Activated naive CD4-positive, alpha-beta T cell treated with anti-CD3 and anti-CD28 coated beads, Interleukin-2, amount 10 ng/mL, durations not matched to agents 7 days and 5 days (primary cell): Measurements from ENCODE around the gene MMS19.

ENCODE experiments used
- CTCF ChIA-PET: fragments of 350-600 bp; sonication (Branson Sonifier 250); formaldehyde crosslinking; loops from one replicate; lab custom pipeline; 2021; ENCODE audit warnings: antibody characterized with exemption; lab: Charles Lee
- DNase-seq: peaks from one replicate; pipeline ENCODE4 v3.0.0-alpha.2; 2020
- H3K27ac Mint-ChIP-seq: one replicate; pipeline ENCODE4 v1.8.0; 2021; ENCODE audit warnings: mild to moderate bottlenecking, moderate library complexity, mixed read lengths
- H3K27me3 Mint-ChIP-seq: one replicate; pipeline ENCODE4 v1.8.0; 2021; ENCODE audit warnings: mild to moderate bottlenecking, mixed read lengths
- H3K36me3 Mint-ChIP-seq: one replicate; pipeline ENCODE4 v1.8.0; 2021; ENCODE audit warnings: mixed read lengths
- H3K4me1 Mint-ChIP-seq: one replicate; pipeline ENCODE4 v1.8.0; 2021; ENCODE audit warnings: mixed read lengths
- H3K4me3 Mint-ChIP-seq: one replicate; pipeline ENCODE4 v1.8.0; 2021; ENCODE audit warnings: mild to moderate bottlenecking, moderate library complexity, mixed read lengths
- H3K9me3 Mint-ChIP-seq: one replicate; pipeline ENCODE4 v1.8.0; 2021; ENCODE audit warnings: mixed read lengths

MMS19 gene

DNA sequence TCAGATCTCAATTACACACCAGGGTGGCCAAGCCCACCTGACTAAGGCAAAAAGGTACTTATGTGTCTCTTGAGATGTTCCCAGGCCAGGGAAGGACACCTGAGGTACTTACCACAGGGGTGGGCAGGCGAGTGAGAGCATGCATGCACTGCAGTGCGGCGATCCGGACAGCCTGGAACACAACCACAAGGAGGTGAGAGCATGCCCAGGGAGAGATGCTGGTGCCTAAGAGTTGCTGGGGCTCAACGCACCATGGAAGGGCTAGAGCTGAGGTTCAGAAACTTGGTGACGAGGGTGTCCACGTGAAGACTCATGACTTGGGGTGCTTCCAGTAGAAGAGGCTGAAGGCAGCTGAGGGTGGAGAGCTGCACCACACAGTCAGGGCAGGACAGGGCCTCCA, 39.1 kb downstream of the MMS19 start:
- Mint-ChIP-seq H3K9me3 (no peaks in the 10 kb centered on the region), H3K27ac (no peak overlapping the region), H3K4me3 (no peak overlapping the region), H3K27me3 (no peaks in the 10 kb centered on the region), H3K36me3 (peaks cover 63% of the 10 kb centered on the region), H3K4me1 (peaks cover 8% of the 10 kb centered on the region)
- CTCF ChIA-PET, result interaction anchor here (1.2 to 2.7 kb wide), 2 partner anchors 17 to 95 kb away, joined by 3 to 10 read pairs; no protein-coding TSS in a partner anchor
- DNase-seq, result no peak

DNA sequence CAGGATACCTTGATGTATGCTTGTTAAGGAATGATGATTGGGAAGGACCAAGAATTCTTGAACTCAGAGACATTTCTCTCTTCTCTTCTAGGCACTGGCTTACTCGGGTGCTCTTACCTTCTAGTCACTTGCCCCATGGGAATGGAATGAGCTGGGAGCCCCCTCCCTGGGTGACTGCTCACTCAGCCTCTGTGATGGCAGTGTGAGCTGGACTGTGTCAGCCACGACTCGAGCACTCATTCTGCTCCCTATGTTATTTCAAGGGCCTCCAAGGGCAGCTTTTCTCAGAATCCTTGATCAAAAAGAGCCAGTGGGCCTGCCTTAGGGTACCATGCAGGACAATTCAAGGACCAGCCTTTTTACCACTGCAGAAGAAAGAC, 41.5 kb downstream of the MMS19 start:
- Mint-ChIP-seq H3K4me1 (peaks cover 12% of the 10 kb centered on the region), H3K9me3 (no peaks in the 10 kb centered on the region), H3K36me3 (peaks cover 59% of the 10 kb centered on the region), H3K27ac (no peak overlapping the region), H3K27me3 (no peaks in the 10 kb centered on the region), H3K4me3 (no peak overlapping the region)
- no peak for DNase-seq
- CTCF ChIA-PET, result interaction anchor here (0.6 to 0.8 kb wide), 3 partner anchors 47 to 96 kb away, joined by 3 to 4 read pairs (median 3); no protein-coding TSS in a partner anchor

DNA sequence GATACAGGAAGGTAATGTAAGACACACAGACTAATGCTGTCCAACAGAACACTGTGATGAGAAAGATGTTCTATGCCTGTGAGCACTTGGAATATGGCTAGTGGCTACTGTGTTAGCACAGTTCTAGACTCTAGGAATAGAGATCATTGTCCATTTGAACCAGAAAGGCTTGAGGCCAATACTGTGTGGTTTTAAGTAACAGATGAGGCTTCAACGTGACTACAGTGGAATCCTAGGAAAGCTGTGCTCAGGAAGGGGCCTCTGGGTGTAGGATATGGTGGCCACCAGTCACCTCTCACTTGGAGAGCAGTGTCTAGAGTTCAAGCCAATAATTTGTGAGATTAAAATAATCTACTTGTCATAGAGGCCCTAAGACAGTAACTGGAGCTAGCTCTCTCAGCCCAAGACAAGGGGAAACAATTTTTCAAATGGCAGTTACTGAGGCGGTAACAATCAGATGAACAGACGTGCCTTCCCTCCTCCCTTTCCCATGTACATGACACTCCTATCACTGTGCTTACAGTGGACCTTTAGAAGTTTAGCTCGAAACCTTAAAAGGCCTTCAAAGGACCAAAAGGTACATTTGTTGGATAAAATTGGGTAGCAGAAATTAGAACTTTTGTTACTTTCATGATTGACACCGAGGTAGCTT, 42.1 kb downstream of the MMS19 start:
- no peak for DNase-seq
- peaks cover 12% of the 10 kb centered on the region for H3K4me1 Mint-ChIP-seq
- CTCF ChIA-PET, result interaction anchor here (0.8 kb wide), 2 partner anchors 48 to 97 kb away, joined by 3 read pairs; no protein-coding TSS in a partner anchor
- H3K27me3 Mint-ChIP-seq, result no peaks in the 10 kb centered on the region
- H3K36me3 Mint-ChIP-seq, result peaks cover 54% of the 10 kb centered on the region
- H3K9me3 Mint-ChIP-seq, result no peaks in the 10 kb centered on the region
- no peak overlapping the region for H3K27ac Mint-ChIP-seq
- H3K4me3 Mint-ChIP-seq, result no peak overlapping the region

DNA sequence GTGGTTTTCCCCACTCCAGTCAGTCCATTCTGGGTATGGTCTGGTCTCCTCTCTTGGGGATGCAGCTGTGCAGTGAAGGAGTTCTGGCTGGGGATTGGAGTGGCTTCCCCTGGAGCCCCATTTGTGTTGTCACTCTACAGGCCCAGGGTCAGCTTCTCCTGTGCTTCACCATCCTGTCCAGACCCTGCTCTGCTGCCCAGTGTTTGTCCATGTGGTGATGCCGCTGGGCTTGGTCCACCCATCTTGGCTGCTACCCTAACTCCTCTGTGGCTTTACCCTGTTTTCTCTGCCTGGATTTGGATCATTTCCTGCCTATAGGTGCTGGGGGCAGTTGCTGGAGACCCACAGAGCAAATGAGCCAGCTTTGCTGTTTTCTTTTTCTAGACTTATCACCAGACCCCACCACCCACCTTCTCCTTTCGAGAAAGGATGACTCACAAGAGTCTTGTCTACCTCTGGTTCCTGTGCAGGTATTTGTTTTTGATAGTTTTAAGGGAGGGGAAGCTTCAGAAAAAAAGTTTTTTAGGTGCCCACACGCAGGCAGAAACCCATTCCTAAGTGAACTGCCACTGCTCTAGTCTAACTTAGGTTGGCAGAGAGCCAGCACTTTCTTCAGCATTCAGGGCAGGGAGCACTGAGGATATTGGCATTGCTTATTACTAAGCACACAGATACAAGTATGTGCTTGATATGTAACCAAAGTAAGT, 43.7 kb downstream of the MMS19 start:
- Mint-ChIP-seq H3K27ac (peak overlapping the region; percentile 35), H3K9me3 (no peaks in the 10 kb centered on the region), H3K4me3 (no peak overlapping the region), H3K27me3 (no peaks in the 10 kb centered on the region), H3K36me3 (peaks cover 49% of the 10 kb centered on the region), H3K4me1 (peaks cover 20% of the 10 kb centered on the region)
- CTCF ChIA-PET, result interaction anchor here (1.5 kb wide), 1 partner anchor 10 kb away, joined by 4 read pairs; no protein-coding TSS in a partner anchor
- DNase-seq, result no peak

DNA sequence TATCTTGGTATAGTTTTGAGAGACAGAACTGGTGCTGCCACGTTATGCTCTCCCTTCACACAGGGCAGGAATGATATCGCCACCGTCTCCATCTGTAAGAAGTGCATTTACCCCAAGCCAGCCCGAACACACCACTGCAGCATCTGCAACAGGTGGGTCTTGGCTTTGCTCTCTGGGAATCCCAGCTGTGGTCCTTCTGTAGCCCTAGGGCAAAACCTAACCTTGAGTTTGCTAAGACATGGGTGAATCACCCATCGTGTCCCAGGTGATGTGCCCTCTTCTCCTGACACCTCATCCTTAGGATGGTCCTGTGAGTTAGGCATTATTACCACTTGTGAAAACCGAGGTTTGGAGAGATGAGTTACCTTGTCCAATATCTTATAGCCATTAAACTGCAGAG, 45.9 kb downstream of the MMS19 start:
- Mint-ChIP-seq H3K36me3 (peaks cover 36% of the 10 kb centered on the region), H3K4me1 (peaks cover 34% of the 10 kb centered on the region), H3K4me3 (no peak overlapping the region), H3K9me3 (no peaks in the 10 kb centered on the region), H3K27ac (no peak overlapping the region), H3K27me3 (no peaks in the 10 kb centered on the region)
- no peak for DNase-seq
- CTCF ChIA-PET, result interaction anchor here (1.6 kb wide), 2 partner anchors 8 to 9 kb away, joined by 4 to 5 read pairs; no protein-coding TSS in a partner anchor

DNA sequence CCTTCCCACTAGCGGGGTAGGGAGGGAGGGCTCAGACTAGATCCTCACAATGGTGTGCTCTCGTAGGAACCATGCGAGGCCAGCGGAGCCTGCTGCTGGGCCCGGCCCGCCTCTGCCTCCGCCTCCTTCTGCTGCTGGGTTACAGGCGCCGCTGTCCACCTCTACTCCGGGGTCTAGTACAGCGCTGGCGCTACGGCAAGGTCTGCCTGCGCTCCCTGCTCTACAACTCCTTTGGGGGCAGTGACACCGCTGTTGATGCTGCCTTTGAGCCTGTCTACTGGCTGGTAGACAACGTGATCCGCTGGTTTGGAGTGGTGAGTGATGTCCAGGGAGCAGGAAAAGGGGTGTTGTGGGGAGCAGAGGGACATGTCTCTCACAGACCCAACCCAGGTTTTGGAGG, 46.6 kb downstream of the MMS19 start:
- no peaks in the 10 kb centered on the region for H3K27me3 Mint-ChIP-seq
- H3K4me3 Mint-ChIP-seq, result no peak overlapping the region
- no peak for DNase-seq
- no peak overlapping the region for H3K27ac Mint-ChIP-seq
- H3K9me3 Mint-ChIP-seq, result no peaks in the 10 kb centered on the region
- CTCF ChIA-PET, result interaction anchor here (1.6 kb wide), 1 partner anchor 10 kb away, joined by 4 read pairs; no protein-coding TSS in a partner anchor
- H3K36me3 Mint-ChIP-seq, result peaks cover 29% of the 10 kb centered on the region
- H3K4me1 Mint-ChIP-seq, result peaks cover 42% of the 10 kb centered on the region

DNA sequence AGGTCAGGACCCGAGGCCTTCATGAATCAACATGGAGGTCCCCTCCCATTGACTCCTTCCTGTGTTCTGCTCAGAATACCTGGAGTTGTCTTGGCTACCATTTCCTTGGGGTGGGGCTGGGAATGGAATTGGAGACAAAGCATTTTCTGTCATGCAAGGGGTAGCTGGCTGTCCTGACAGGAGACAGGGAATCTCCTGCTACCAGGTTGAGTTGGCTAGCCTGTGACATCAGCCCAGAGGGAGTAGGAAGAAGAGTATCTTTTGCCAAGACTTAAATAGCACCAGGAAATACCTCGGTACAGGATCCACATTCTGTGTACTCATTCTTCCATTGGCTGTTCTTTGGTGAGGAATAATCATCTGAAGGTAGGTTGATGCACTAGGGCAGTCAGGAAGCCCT, 47.4 kb downstream of the MMS19 start:
- DNase-seq, result no peak
- H3K4me1 Mint-ChIP-seq, result peaks cover 48% of the 10 kb centered on the region
- peaks cover 24% of the 10 kb centered on the region for H3K36me3 Mint-ChIP-seq

DNA sequence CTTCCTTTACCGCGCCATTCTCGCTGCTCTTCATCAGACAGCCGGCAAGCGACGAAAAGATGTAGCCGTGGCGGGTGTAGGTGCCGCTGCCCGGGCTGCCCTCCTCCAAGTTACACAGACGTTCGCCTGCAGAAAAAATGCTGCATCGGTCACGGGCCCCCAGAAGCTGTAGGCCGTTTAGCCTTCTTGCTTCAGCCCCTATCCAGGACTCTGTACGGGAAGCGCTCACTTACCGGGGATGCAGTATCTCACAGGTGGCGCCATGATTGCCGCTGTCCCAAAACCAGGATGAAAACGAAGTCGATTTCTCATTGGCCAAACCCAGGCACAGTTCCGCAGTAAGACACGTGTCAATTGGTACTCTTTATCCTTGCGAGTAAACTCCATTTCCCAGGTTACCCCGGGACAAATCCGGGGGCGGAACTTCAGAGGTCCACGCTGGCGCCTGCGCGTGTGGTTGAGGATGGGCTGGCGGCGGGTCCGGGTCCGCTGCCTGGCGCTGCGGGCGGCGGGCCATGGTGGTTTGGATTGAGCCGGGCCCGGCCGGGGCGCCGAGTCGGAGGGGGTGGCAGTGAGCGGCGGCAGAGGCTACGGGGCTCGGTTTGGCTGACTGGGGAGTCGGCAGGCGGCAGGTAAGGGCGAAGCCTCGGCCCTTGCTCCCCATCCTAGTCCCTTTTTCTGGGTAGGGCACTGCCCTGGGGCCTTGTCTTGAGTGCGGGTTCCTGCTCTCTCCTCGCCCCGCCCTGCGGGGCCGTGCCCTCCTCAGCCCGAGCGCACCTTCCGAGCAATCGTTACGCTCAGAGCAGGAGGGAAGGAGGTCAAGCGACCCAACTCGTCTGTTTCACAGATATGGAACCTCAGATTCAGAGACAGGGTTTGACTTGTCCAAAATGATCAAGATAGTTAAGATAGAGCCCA, 52.2 kb downstream of the MMS19 start, which contains the start of the genes EXOSC1 and ZDHHC16:
TSS of gene EXOSC1 (minus strand) at position 285 of the 918 bp plus-strand sequence. CDS start at position 264, 21 bp downstream.
TSS of gene ZDHHC16 (plus strand) at position 454 of the 918 bp plus-strand sequence. CDS start 5,501 bp downstream, outside the sequence.
- peaks cover 60% of the 10 kb centered on the region for H3K4me1 Mint-ChIP-seq
- H3K36me3 Mint-ChIP-seq, result peaks cover 24% of the 10 kb centered on the region
- H3K27me3 Mint-ChIP-seq, result no peaks in the 10 kb centered on the region
- peak within 1 kb of the TSS; percentile 90 for H3K27ac Mint-ChIP-seq
- CTCF ChIA-PET, result interaction anchor here (0.6 to 5.1 kb wide), 3 partner anchors 15 to 167 kb away, joined by 3 to 27 read pairs (median 4); no protein-coding TSS in a partner anchor
- peak; percentile 95 for DNase-seq
- peak within 1 kb of the TSS; percentile 88 for H3K4me3 Mint-ChIP-seq
- no peaks in the 10 kb centered on the region for H3K9me3 Mint-ChIP-seq

More for the DNA sequence above, 47.4 kb downstream of the MMS19 start:
- Mint-ChIP-seq H3K9me3 (no peaks in the 10 kb centered on the region), H3K4me3 (no peak overlapping the region), H3K27me3 (no peaks in the 10 kb centered on the region), H3K27ac (no peak overlapping the region)
- CTCF ChIA-PET, result interaction anchor here (1.1 kb wide), 1 partner anchor 13 kb away, joined by 3 read pairs; no protein-coding TSS in a partner anchor

DNA sequence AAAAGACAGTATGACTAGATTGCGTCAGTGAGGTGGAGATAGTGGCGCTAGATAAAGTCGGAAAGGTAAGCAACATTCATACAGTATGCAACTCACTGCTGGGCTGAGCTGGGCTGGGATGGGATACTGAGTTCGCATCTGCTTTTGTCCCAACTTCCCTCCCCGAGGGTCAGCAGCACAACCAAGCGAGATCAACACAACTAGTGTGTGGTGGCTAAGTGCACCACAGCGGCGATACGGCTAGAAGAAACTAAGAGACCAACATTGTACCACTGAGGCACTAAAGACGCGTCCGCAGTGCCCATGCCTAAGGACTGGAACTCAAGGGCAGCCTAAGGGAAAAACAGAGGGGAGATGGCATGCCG, 52.9 kb downstream of the MMS19 start:
- Mint-ChIP-seq H3K4me1 (peaks cover 55% of the 10 kb centered on the region), H3K36me3 (peaks cover 21% of the 10 kb centered on the region), H3K4me3 (peak overlapping the region; percentile 88), H3K27me3 (no peaks in the 10 kb centered on the region), H3K9me3 (no peaks in the 10 kb centered on the region), H3K27ac (peak overlapping the region; percentile 90)
- CTCF ChIA-PET, result interaction anchor here (0.6 to 5.1 kb wide), 4 partner anchors 9 to 117 kb away, joined by 3 to 27 read pairs (median 3); no protein-coding TSS in a partner anchor
- no peak for DNase-seq

DNA sequence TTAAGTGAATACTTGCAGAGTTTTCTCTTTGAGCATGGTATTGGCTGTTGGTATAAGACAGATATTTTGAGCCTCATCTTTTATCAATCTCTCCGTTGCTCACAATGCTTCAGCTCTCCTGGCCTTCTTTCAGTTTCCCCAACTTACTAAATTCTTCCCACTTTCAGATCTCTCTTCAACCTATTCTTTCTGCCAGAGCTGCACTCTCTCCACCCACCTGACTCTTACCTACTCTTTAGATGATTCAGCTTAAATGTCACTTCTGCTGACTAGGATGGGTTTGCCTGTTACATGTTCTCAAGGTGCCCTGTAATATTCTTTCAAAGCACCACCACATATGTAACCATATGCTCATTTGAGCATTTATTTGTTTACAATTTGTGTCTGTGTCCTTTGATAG, 54.0 kb downstream of the MMS19 start:
- Mint-ChIP-seq H3K27ac (no peak overlapping the region), H3K4me1 (peaks cover 52% of the 10 kb centered on the region), H3K27me3 (no peaks in the 10 kb centered on the region), H3K4me3 (peak overlapping the region; percentile 88), H3K36me3 (peaks cover 24% of the 10 kb centered on the region), H3K9me3 (no peaks in the 10 kb centered on the region)
- CTCF ChIA-PET, result interaction anchor here (0.6 to 5.1 kb wide), 6 partner anchors 9 to 243 kb away, joined by 3 to 27 read pairs (median 3); partner anchors contain the start of genes AVPI1 and RRP12
- DNase-seq, result no peak

DNA sequence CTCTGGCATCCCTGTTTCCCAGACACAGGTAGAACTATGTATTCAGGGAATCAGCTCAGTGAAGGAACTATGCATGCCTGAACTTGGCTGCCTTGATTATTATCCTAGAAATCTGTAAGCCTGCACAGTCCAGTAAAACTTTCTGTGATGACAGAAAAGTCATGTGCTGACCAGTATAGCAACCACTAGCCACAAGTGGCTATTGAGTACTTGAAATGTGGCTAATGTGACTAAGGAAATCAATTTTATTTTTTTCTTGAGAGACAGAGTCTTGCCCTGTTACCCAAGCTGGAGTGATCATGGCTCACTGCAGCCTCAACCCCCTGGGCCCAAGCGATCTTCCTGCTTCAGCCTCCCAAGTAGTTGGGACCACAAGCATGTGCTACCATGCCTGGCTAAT, 55.9 kb downstream of the MMS19 start:
- no peaks in the 10 kb centered on the region for H3K9me3 Mint-ChIP-seq
- DNase-seq, result no peak
- H3K4me1 Mint-ChIP-seq, result peaks cover 37% of the 10 kb centered on the region
- H3K36me3 Mint-ChIP-seq, result peaks cover 30% of the 10 kb centered on the region
- no peak overlapping the region for H3K4me3 Mint-ChIP-seq
- no peaks in the 10 kb centered on the region for H3K27me3 Mint-ChIP-seq
- no peak overlapping the region for H3K27ac Mint-ChIP-seq
- CTCF ChIA-PET, result interaction anchor here (0.9 to 5.1 kb wide), 3 partner anchors 14 to 34 kb away, joined by 3 to 27 read pairs (median 9); no protein-coding TSS in a partner anchor

DNA sequence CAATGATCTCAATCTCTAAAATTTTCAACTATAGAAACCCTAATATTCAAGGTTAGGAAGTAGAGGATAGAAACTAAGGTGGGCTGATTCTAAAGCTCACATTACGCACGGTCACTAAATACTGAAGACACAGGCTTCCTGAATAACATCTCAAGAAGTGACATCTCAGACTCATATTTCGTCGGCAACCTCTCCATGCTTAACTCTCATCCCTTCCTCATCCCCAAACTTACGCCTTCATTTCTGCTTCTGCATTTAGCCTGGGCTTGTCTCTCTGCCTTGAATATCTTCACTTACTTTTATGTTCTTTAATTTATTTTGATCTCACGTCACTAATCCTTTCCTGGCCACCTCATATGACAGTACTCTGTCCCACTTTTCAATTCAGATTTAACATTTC, 63.0 kb downstream of the MMS19 start:
- Mint-ChIP-seq H3K36me3 (peaks cover 53% of the 10 kb centered on the region), H3K9me3 (no peaks in the 10 kb centered on the region), H3K4me1 (peaks cover 4% of the 10 kb centered on the region), H3K4me3 (no peak overlapping the region), H3K27ac (no peak overlapping the region), H3K27me3 (no peaks in the 10 kb centered on the region)
- CTCF ChIA-PET, result interaction anchor here (2.9 kb wide), 1 partner anchor 27 kb away, joined by 19 read pairs; no protein-coding TSS in a partner anchor
- DNase-seq, result no peak

DNA sequence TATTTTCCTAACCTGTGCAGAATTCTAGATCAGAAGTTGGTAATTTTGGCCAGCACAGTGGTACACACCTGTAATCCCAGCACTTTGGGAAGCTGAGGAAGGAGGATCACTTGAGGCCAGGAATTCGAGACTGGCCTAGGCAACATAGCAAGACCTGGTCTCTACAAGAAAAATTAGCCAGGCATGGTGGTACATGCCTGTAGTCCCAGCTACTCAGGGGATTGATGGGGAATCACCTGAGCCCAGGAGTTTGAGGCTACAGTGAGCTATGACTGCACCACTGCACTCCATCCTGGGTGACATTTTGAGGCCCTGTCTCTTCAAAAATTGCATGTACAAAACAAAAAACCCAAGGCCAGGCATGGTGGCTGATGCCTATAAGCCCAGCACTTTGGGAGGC, 63.7 kb downstream of the MMS19 start:
- no peak for DNase-seq
- H3K9me3 Mint-ChIP-seq, result no peaks in the 10 kb centered on the region
- CTCF ChIA-PET, result interaction anchor here (2.9 kb wide), 1 partner anchor 27 kb away, joined by 19 read pairs; no protein-coding TSS in a partner anchor
- H3K36me3 Mint-ChIP-seq, result peaks cover 55% of the 10 kb centered on the region
- H3K4me3 Mint-ChIP-seq, result no peak overlapping the region
- no peaks in the 10 kb centered on the region for H3K27me3 Mint-ChIP-seq
- H3K27ac Mint-ChIP-seq, result no peak overlapping the region
- H3K4me1 Mint-ChIP-seq, result peaks cover 8% of the 10 kb centered on the region
